GM21367 (cell line): ENCODE measurements around the gene BCAR1.
"Not testable (repeated sequence)": the region's sequence is repeated elsewhere in the genome, so short reads cannot be mapped to it uniquely, and the experiment has no call there.

ENCODE experiments used
- ATAC-seq: cut with Tn5 transposase; IDR thresholded peaks from one replicate; pipeline ENCODE4 v1.9.1; 2021; ENCODE audit not compliant: unreplicated experiment

The BCAR1 gene

DNA sequence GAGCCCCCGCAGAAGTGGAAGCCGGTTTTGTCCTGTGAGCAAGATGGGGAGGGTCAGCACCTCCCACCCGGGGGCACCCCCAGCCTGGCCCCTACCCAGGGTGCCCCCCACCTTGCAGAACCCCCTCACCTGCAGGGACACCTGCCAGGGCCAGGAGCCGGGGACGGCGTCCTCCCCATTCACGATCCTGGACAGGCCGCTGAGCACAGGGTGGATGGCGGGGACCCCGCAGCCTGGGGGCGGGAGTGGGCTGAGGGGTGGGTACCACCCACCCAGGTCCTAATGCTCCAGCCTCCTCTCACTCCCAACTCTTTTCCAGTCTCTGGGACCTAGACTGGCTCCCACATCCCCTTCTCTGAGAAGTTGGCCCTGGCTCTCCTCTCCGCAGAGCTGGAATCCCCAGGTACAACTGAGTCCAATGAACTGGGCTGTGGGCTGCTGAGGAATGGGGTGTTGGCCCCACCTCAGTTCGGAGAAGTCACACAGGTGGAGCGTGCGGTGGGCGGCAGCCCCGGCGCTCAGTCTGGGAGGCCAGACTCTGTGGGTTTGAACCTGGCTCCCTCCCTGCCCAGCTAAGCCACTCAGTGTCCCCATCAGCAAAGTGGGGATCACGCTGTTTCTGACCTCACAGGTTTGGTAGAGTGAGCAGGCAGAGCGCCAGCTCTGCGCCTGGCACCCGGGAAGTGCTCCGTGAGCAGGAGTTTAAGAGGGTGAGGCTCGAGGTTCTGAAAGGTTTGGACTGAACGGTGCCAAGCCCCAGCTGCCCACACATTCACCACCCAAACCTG lies 45.3 kb downstream of the BCAR1 start:
- not testable (repeated sequence) for ATAC-seq

DNA sequence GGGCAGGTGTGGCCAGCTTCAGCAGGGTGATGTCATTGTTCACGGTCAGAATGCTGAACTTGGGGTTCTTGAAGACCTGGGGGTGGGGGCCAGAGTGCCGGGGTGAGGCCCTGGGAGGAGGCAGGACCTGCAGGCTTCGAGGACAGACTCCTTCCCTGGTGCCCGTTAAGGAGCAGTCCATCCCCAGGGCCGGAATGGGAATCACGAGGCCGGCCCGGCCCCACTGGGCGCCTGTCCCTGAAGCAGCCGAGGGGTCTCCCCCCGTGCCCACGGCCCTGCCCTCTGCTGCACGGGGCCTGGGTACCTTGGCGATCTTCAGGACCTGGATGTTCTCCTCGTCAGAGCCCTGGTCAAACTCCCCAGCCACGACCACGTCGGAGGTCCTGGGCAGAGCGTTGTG lies 46.0 kb downstream of the BCAR1 start:
- not testable (repeated sequence) for ATAC-seq

GRCh38 chr16:75204905-75205304 lies 46.5 kb downstream of the BCAR1 start:
- not testable (repeated sequence) for ATAC-seq

DNA sequence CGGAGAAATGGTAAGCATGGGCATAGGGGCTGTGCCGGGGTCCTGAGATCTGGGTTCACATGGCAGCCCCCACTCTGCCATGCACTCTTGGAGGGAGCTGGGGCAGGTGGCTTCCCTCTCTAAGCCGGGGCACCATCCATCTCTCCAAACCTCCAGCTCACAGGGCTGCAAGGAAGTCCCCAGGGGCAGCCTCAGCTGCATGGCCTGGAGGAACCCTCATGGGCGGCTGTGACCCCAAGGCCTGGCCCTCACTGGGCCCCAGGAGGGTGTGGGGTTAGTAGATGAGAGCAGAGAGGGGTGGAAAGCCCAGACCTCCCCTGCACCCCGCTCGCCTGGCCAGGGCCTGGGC lies 47.0 kb downstream of the BCAR1 start:
- ATAC-seq, result no peak

DNA sequence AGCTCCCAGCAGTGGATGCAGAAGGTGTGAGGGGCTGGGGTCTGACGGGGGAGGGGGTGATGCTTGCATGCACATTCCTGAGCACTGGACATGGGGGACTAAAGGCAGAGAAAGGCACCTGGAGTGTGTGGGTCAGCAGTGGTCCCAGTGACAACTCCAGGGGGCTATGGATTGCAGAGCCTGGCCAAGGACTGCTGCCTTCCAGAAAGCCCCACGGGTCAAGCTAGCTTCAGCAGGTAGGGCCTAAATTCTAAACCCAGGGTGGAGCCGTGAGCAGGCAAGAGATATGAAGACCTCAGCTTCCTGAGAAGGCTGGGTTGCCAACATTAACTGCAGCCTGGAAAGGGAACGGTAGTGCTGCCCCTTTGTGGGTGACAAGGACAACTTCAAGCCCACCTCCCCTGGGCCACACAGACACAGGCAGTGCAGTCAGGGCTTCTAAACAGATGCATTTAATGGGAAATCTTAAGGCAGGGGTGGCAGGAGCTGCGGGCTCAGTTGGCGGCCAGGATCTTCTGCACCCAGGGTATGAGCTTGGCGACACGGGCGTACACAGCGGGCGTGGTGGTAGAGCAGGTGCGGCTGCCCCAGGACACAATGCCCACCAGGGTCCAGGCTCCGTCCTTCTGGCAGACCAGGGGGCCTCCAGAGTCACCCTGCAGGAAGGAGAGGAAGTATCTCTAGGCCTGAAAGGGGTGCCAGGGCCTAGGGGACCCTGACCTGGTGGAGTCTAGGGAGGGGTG lies 47.6 kb downstream of the BCAR1 start:
- ATAC-seq, result no peak

GRCh38 chr16:75203096-75203495 lies 48.3 kb downstream of the BCAR1 start:
- no peak for ATAC-seq

GRCh38 chr16:75202069-75202590 lies 49.3 kb downstream of the BCAR1 start:
- no peak for ATAC-seq

GRCh38 chr16:75198135-75198600 lies 53.3 kb downstream of the BCAR1 start:
- no peak for ATAC-seq

DNA sequence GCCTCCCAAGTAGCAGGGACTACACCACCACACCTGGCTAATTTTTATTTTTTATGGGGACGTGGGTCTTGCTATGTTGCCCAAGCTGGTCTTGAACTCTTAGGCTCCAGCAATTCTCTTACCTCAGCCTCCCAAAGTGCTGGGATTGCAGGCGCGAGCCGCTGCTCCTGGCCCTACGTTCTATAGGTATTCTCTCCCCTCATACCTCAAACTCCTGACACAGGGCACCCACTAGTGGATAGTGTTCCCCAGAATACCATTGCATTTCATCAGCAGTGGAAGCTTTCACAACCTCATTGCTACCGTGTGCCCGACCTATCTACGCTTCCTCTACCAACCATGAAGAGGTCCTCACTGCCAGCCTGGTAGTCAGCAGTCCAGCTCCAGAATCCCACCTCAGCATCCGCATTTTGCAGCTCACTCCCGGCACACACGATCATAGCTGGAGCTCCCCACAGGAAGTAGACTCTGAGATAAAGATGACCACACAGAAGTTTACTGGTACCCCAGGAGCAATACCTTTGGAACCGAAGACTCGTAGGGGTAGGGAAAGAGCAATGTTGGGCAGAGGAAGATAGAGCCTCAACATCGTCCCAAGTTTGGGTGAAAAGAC lies 53.8 kb downstream of the BCAR1 start:
- no peak for ATAC-seq

DNA sequence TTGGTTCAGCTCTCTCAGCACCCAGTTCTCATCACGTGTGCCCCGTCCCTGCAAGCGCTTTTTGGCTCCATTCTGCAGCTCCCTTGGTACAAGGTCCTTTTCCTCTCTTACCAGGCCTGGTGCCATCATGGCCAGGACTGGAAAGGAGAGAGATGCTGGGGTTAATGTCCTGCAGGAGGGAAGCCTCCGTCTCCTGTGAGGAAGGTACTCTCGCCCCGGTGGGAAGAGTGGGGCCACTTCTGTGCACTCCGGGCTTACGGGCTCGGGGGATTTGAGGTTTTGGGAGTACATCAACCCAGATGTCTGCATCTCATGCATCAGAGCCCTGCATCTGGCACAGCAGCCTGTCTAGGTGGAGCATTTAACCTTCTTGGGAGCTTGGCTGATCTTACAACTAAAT lies 54.6 kb downstream of the BCAR1 start:
- no peak for ATAC-seq

GRCh38 chr16:75195811-75196790 lies 55.3 kb downstream of the BCAR1 start:
- no peak for ATAC-seq

GRCh38 chr16:75193730-75194444 lies 57.5 kb downstream of the BCAR1 start:
- ATAC-seq, result no peak

DNA sequence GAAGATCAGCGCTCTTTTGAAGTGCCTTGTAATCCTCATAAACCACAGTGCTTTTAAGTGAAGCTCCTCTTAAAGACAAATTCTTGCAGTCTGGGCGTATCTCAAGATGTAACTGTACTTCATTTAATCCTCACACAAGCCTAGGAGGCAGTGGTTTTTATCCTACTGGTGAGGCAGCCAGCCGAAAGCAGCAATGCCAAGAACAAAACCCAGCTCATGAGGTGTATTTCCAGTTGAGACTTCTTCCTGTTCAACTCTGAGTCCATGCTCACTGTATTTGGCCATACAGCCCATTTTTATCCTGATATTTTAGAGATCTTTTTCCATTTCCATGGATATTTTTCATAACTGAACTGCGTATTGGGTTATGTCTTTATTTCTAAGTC lies 58.2 kb downstream of the BCAR1 start:
- ATAC-seq, result no peak

DNA sequence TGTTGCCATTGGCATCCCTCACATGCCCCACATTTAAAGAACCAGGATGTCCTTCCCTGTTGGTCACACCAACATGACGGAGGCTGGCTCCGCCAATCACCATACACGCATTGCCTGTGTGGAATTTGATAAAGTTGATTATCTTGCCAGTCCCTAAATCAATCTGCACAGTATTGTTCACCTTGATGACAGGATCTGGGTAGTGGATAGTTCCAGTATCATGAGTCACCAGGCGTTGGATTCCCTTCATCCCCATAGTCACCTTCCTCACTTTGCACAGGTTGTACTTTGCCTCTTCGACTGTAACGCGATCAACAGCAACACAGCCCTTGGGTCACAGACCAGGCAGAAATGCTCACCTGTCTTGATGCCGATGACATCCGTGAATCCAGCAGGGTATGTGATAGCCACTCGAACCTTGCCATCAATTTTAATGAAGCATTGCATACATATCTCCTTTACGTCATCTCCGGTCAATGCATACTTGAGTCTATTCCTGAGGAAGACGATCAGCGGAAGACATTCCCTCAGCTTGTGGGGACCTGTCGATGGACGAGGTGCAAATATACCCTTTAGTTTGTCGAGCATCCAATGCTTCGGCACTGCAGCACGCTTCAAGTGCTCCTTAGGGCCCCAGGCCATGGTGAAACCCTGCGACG lies 58.7 kb downstream of the BCAR1 start:
- ATAC-seq, result no peak

DNA sequence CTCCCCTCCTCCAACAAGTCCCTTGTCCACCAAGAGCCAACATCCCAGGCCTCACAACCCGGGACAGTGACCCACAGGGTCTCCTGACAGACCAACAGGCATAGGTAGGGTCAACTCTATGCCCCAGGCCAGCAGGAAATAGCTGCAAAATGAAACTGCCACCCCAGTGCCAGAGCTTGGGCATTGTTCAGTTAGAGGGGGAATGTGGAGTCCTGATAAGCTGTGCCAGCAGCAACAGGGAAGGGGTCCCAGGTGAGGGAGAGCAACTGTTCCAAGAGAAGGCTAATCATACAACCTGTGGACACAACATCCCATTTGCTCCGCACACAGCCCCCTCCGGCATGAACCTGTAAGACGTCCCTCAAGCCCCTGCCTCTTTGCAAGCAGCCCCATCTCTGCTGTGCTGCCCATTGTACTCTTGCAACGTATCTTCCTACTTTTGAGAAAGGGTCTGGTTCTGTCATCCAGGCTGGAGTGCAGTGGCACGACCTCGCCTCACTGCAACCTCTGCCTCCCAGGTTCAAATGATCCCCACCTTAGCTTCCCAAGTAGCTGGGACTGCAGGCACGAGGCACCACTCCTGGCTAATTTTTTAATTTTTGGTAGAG lies 61.7 kb downstream of the BCAR1 start:
- ATAC-seq, result no peak

DNA sequence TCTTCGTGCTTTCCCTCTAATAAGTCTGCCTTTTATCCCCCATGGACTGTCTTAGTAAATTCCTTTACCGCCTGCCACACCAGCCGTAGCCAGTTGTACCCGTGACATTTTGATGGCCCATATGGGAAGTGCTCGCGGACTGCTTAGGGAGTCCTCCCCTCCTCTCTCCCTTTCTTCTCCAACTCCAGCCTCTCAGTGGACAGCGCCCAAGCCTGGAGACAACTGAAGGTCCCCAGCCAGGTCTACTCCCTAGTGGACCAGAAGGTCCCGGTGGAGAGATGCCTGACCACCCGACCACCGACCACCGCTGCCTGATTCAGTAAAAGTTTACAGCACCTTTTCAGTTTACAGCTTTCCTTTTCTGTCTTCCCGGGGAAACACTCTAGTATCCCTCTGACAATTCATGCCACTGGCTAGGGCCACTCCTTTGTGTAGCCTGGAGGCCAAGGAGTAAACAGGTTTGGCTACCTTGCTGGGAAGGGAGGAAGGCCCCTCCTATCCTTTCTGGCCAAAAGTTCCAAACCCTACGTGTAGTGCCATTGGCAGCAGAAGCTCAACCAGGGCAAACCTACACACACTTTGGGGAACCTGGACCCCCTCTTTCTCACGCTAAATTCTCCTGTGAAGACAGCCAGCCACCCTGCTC lies 62.5 kb downstream of the BCAR1 start:
- ATAC-seq, result no peak

GRCh38 chr16:75181630-75182029 lies 69.8 kb downstream of the BCAR1 start:
- no peak for ATAC-seq

DNA sequence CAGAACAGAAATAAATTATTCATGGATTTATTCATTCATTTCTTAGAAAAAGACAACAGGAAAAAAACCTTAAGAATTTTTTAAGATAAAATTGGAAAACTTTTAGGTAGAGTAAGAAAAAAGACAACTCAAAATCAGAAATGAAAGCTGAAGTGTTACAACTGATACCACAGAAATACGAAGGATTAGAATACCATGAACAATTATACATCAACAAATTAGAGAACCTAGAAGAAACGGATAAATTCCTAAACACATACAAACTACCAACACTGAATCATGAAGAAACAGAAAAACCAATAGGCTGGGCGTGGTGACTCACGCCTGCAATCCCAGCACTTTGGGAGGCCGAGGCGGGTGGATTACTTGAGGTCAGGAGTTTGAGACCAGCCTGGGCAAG lies 72.2 kb downstream of the BCAR1 start:
- ATAC-seq, result no peak
